NCI-H2227 (cell line): Measurements from ENCODE around the gene CPT1C.

Source experiments
- DNase-seq: peaks from one replicate; lab custom pipeline; 2025; ENCODE audit not compliant: unreplicated experiment; lab: John Stamatoyannopoulos, UW

CPT1C gene

GRCh38 chr19:49690656-49691242 is at the start of gene CPT1C:
Gene CPT1C (plus strand): TSS chr19:49691116. CDS start chr19:49692253, 1,137 bp downstream.
- peak; percentile 92 for DNase-seq

- peak; percentile 98 for DNase-seq
These were observed 49.0 kb upstream of the CPT1C start, which contains the start of gene SCAF1 for GRCh38 chr19:49641688-49642491. Gene SCAF1 (plus strand): TSS chr19:49642209. CDS start chr19:49645027, 2,818 bp downstream.

DNA sequence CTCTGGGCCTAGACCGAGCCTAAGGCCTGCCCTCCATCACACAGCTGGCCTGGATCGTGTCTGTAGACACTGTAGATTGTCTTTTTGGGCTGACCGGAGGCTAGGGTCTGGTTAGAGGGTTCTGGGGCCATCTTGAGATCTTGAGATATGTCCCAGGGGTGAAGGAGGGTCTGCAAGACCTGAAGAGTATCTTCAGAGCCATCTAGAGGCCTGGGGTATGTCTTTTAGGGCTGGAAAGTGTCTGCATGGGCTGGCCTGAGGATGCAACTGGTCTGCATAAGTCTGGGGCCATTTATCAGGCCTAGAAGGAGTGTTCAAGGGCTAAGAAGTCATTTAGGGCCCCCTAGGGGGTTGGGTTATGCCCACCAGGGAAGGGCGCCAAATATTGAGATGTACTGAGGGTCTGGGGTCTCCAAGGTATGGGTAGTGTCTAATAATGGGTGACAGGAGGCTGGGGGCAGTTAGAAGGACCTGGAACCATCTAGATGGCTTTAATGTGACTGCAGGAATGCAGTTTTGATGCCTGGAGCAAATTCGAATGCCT is 48.4 kb upstream of the CPT1C start:
- peak; percentile 57 for DNase-seq

DNA sequence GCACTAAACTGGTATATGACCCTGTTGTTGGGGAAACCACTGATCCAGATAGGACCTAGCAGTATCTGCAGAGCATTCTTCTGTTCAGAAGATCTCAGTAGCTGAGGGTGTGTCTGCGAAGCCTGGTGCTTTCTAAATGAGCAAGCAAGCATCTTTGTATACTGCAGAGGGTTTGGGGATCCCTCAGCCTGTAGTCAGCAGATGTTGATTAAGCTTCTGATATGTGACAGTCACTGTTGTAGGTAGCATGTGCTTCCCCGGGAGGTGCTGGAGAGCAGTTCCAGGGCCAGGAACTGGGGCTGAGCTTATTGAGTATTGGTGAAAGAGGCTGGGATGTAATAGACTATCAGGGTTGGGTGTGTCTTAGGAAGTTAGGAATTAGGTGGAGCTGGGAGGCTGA is 47.5 kb upstream of the CPT1C start:
- no peak for DNase-seq

DNA sequence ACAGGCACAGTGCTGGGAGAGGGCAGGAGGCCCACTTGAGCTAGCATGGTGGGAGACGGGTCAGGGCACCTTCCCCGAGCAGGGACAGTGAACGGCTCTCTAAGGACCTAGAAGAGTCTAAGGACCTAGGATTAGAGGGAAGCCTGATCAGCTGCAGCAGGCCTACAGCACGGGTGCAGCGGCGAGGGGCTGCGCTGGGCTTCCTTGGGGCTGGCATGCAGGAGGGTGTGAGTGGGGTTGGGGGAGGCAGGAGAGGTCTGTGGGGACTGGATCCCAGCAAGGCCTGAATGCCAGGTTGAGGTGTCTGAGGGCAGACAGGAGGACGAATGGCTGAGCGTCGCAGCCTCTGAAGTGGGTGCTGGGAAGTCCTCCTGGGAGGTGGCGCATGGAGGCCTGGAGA is 45.3 kb upstream of the CPT1C start:
- no peak for DNase-seq

- no peak for DNase-seq
These were observed 44.9 kb upstream of the CPT1C start for GRCh38 chr19:49645995-49646394.

DNA sequence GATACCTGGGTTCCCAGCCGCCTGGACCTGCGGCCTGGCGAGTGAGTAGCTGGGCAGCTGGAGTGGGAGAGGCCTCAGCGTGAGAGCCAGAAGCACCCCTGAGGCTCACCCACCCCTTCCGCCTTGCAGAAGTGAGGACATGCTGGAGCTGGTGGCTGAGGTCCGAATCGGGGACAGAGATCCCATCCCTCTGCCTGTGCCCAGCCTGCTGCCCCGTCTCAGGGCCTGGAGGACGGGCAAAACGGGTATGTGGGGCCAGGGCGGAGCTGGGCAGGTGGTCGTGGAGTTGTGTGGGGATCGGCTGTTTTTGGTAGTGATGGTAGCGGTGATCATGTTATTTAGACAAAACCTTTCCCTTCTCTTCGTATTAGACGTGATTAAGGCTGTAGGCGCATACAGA is 44.3 kb upstream of the CPT1C start:
- DNase-seq, result no peak

DNA sequence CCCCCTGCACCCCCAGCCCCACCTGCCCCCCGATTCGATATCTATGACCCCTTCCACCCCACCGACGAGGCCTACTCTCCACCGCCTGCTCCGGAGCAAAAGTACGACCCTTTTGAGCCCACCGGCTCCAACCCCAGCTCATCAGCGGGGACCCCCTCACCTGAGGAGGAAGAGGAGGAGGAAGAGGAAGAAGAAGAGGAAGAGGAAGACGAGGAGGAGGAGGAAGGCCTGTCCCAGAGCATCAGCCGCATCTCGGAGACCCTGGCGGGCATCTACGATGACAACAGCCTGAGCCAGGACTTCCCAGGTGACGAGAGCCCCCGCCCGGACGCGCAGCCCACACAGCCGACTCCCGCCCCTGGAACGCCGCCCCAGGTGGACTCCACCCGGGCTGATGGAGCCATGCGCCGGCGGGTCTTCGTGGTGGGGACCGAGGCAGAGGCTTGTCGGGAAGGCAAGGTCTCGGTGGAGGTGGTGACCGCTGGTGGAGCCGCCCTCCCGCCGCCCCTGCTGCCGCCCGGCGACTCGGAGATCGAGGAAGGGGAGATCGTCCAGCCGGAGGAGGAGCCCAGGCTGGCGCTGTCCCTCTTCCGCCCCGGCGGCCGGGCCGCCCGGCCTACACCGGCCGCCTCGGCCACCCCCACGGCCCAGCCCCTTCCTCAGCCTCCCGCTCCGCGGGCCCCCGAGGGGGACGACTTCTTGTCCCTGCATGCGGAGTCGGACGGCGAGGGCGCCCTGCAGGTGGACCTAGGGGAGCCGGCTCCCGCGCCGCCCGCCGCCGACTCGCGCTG is 39.7 kb upstream of the CPT1C start:
- no peak for DNase-seq

- DNase-seq, result no peak
These were observed 38.9 kb upstream of the CPT1C start for GRCh38 chr19:49651820-49652550.

GRCh38 chr19:49652551-49653465 is 38.1 kb upstream of the CPT1C start:
- no peak for DNase-seq

- DNase-seq, result no peak
These were observed 37.5 kb upstream of the CPT1C start for GRCh38 chr19:49653466-49653806.

DNA sequence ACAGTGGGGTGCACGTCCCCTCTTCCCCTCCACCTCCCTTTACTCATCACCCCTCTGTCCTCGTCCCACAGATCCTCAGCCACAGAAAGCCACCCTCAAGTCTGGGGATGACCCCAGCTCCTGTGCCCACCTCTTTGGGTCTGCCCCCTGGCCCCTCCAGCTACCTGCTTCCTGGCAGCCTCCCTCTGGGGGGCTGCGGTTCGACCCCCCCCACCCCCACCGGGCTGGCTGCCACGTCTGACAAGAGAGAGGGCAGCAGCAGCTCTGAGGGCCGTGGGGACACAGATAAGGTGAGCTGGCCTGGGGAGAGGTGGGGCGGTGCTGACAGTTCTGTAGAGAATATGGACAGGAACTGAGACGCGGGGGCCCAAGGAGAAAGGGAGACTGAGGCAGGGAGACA is 36.3 kb upstream of the CPT1C start:
- DNase-seq, result no peak

DNA sequence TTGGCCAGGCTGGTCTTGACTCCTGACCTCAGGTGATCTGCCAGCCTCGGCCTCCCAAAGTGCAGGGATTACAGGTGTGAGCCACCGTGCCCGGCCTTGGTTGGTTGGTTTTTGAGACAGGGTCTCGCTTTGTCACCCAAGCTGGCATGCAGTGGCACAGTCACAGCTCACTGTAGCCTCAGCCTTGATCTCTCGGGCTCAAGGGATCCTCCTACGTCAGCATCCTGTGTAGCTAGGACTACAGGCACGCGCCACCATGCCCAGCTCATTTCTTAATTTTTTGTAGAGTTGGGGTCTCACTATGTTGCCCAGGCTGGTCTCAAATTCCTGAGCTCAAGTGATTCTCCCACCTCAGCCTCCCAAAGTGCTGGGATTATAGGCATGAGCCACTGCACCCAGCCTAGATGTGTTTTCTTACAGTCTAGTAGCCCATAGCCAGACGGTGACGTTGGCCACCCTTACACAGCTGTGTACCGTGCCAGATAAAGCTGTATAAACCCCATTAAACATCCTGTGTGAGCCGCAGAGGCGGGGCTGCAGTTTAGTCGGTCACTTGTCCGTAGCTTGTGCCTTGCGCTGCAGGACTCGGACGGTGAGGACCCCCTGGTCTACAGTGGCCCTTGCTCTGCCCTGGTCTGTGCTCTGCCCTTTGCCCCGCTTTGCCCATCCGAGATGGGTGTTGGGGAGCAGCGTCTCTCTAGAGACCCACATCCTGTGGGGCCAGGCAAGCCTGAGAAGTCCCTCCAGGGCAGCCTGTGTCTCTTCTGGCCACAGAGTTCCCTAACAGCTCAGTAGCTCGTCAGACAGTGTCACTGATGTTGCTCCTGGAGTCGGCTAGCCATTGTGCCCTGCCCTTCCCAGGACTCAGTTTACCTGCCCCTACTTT is 35.1 kb upstream of the CPT1C start:
- no peak for DNase-seq

GRCh38 chr19:49656456-49657109 is 34.3 kb upstream of the CPT1C start:
- DNase-seq, result no peak

GRCh38 chr19:49657493-49658138 is 33.3 kb upstream of the CPT1C start:
- no peak for DNase-seq

DNA sequence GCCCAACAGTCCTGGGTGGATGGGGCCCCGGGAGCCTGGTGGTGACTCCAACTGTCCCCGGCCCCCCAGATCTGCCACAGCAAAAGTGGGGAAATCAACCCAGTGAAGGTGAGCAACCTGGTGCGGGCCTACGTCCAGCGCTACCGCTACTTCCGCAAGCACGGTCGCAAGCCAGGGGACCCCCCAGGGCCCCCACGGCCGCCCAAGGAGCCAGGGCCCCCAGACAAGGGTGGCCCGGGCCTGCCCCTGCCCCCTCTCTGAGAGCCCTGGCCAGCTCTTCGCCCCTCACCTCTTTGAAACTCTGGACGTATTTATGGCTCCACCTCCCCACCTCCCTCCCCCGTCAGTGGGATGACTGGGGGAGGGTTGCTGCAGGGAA is 32.8 kb upstream of the CPT1C start:
- DNase-seq, result no peak

DNA sequence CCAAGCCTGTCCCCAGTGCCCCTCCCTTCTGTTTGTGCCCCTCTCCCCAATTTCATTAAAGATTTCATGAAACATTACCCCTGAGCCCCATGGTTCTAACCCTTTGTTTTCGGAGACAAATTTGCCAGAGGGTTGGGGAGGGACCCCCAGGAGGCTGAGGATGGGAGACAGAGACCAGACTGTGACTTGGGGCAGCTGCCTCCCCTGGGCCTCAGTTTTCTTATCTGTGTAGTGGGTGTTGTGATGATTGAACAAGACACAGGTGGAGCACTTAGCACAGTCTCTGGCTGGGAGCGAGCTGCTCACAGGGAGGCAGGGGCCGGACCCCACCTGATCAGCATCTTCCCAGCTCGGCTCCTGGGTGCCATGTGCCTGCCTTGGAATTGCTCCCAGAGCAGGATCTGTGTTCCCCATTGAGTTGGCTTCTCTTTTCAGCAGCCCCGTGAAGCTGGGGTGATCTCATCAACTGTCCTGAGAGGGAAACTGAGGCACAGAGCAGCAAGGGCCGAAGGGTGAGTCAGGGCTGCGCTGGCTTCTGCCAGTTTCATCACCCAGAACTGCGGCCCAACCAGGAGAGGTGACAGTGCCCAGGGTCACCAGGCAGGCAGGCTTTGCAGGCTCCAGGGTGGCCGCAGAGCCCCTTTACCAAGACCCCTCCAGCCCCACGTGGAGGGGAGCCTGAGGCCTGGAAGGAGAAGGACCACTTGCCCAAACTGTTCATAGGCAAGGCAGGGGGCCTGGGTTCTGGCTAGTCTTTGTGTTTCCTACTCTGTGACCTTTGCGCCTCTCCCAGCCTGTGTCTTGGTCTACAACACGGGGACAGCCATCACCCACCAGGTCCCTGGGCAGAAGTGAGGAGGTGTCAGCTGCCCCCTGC is 32.1 kb upstream of the CPT1C start:
- DNase-seq, result no peak
